HS-27A (cell line): ENCODE measurements around the gene CDH2.

Source experiments
- DNase-seq: peaks from one replicate; pipeline ENCODE4 v3.0.0-alpha.2; 2012; ENCODE audit warnings: low read depth, missing footprints

The CDH2 gene

GRCh38 chr18:28176948-28177827, at the start of gene CDH2:
TSS of gene CDH2 (minus strand) at chr18:28177130. CDS start at chr18:28177022, 108 bp downstream.
- peak; percentile 67 for DNase-seq

DNA sequence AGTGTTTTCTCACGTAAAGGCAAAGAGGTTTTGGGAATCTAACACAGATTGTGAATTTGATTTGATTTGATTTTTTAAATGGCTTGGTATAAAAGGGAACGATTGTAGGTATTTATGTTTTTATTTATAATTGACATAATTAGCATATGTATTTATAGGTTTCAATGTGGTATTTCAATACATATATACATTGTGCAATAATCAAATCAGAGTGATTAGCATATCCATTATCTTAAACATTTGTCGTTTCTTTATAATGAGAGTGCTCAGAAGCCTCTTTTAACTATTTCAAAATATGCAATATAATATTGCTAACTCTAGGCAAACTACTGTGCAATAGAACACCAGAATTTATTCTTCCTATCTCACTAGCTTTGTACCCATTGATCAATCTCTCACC, 35.1 kb upstream of the CDH2 start:
- DNase-seq = no peak

DNA sequence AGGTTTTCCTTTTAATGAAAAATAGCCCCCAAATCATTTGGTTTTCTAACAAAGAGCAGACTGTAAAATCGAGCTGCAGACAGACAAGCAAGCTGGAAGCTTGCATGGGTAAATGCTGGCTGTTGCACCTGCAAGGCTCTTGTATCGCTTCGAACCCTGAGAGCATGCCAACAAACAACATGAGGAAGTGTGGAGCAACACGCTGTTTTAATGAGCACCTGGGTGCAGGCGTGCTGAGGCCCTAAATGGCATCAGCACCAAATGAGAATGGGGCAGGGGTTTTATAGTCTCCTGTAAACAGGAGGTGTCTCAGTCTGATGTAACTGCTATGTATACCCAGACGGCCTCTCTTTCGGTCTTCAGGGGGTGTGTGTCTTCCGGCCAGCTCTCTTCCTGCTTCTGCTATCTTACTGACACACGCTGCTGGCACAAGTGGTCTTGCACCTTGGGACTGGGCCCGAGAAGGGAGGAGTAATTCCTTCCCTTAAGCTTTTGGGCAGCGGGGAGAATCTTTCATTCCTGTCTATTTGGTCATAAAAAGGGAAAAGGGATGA, 31.9 kb upstream of the CDH2 start:
- DNase-seq = no peak

GRCh38 chr18:28208268-28208667, 31.3 kb upstream of the CDH2 start:
- no peak for DNase-seq

GRCh38 chr18:28204154-28204553, 27.2 kb upstream of the CDH2 start:
- DNase-seq = peak; percentile 88

GRCh38 chr18:28201056-28201455, 24.1 kb upstream of the CDH2 start:
- DNase-seq = no peak

DNA sequence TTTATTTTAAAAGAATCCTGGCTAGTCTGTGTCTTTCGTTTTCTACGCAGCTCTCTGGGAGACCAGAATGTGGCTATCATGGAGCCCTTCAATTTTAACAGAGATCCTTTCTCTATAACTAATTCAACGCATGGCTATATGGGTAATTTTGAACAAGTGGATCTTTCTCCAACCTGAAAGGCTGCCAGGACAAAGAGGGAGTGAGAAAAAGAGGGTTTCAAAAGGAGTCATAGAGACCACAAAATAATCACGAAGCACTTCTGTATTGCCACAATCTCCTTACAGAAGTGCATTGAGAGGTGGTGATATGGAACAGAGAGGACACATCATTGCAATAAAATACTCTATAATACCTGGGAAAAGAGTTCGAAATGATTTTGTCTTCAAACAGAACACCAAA, 21.7 kb upstream of the CDH2 start:
- DNase-seq = no peak

DNA sequence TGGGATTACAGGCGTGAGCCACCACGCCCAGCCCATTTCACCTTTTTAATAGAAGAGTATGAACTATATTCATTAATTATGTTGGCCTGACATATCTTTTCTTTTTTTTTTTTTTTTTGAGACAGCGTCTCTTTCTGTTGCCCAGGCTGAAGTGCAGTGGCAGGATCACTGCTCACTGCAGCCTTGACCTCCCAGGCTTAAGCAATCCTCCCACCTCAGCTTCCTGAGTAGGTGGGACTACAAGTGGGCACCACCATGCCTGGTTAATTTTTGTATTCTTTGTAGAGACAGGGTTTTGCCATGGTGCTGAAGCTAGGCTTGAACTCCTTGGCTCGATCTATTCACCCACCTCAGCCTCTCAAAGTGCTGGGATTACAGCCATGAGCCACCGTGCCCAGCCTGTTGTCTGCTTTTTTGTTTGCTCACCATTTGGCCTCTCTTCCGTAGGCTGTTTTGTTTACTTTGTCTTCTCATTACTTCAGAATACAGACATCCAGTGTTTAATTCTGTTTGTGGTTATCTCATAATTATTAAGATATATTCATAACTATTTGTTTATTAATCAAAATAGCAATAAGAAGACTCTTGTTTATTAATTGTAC, 16.3 kb upstream of the CDH2 start:
- DNase-seq = no peak

GRCh38 chr18:28189400-28190239, 12.7 kb upstream of the CDH2 start:
- DNase-seq = no peak

- no peak for DNase-seq
These were observed 8.2 kb upstream of the CDH2 start for GRCh38 chr18:28185121-28185520.

- peak; percentile 63 for DNase-seq
These were observed 6.6 kb upstream of the CDH2 start for GRCh38 chr18:28183418-28184078.

DNA sequence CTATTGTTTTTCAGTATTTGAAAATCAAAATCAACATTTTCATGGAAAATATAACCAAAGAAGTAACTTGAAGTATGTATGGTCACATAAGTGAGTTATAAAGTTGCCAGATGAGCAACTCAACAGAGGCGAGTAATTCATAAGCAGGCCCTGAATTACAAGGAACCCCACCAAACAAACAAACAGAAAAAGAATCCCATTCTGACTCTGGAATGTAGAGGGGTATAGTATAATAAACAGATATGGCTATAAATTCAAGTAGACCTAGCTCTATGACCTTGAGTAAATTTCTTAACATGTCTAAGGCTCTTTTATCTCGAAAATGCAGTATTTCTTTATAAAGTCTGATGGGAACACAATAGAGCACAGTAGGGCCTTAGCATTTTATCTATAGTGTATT, 4.7 kb upstream of the CDH2 start:
- DNase-seq = no peak

- no peak for DNase-seq
These were observed 1.8 kb upstream of the CDH2 start for GRCh38 chr18:28178720-28179119.

DNA sequence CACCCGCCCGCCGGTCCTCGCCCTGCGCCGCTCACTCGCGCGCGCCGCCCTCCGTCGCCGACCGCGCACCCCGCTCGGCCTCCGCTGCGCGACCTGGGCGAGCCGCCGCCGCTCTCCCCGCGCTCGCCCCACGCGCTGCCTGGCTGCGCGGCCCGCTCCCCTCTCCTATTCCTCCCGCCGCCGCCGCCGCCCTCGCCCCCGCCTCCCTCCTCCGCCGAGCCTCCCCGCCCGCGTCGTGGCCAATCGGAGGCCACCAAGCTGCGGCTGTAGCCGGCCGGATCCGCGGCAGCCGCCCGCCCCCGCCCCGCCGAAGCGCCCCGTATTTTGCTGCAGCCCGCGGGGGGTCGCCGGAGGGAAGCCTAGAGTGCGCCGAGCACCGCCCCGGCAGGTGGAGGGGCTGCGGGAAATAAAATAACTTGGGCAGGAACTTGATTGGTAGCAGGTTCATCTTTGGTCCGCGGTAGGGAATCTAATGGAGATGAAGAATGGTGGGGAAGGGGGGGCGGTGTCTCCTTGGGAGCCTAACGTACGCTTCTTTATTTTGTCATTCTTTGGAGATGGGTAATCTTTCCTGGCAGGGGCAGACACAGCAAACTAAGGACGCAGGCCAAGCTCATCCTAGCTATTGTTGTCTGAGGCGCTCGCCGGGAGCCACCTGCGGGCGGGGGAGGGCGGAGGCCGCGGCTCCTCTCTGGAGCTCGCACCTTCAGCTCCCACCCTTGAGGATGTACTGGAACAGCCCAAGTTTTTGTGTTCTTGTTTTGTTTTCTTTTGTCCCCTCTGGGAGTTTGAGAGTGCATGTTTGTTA, 1.1 kb upstream of the CDH2 start:
- no peak for DNase-seq

DNA sequence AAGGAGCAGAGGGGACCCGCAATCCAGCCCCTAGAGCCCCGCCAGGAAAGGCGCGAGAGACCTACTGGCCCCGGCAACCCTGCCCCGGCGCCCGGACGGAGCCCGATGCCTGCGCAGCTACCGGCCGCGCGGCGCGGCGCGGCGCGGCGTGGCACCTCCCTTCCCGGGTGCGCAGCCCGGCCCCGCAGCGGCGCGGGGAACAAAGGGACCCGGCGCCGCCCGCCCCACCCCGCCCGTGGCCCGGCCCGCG, 307 bp downstream of the CDH2 start:
- DNase-seq = no peak

GRCh38 chr18:28175930-28176697, 816 bp downstream of the CDH2 start:
- no peak for DNase-seq

DNA sequence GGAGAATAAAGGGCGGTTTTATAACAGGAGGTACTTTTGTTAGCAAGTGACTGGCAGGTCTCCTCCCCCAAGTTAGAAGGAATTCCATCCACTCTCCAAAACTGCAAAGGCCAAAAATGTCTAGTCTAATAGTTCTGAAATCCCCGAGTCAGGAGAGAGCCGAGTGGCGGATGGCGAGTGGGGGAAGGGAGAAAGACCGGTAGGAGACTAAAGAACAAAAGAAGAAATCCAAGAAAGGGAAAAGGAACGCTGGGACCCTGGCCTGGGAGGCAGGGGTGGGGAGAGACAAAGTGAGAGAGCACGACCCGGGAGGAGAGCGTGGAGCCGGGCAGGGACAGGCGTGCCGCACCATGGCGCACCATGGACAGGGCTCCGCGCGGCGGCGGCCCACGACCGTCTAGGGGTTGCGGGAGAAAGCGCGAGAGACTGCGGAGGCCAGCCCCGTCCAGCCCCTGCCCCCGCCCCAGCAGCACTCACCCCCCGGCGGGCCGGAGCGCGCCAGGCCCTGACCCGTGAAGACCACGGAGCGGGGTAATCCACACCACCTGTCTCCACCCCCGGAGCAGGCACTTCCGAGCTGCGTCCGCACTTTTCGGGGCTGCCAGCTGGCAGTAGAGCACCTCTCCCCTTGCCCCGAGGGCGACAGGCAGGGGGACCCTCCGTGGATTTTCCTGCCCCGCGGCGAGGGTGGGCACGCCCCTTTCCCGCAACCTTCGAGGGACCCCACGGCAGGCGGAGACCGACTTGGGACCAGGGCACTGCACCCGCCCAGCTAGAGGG, 1.6 kb downstream of the CDH2 start:
- DNase-seq = no peak

GRCh38 chr18:28174181-28174905, 2.6 kb downstream of the CDH2 start:
- no peak for DNase-seq

DNA sequence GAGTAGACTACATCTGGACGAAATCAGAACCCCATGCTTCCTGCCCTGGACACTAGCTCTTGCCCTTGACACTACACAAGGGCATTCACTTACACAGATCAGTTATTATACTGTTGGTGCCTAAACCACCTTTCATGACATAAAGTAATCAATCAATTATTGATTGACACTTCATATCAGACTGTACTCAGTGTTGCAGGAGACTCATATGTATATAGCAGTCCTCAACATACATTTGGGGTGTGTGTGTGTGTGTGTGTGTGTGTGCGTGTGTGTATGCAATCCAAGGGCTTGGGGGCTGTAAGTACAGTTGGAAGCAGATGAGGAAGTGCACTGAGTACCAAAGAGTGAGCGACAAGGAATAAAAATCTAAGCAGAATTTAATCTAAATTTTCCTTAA, 5.1 kb downstream of the CDH2 start:
- no peak for DNase-seq
